ENCODE results near the gene NXPH3. TPM values are rescaled to one million over a fixed set of nuclear protein-coding genes. Genes with fewer than 3 reads are reported as not detected.
A peak's percentile ranks its signal among the peaks of the same experiment; 100 is the strongest.

NXPH3 gene
- total and polyA plus RNA-seq, 8 donors, result 0.19 to 1.1 (median 0.33) TPM

DNA sequence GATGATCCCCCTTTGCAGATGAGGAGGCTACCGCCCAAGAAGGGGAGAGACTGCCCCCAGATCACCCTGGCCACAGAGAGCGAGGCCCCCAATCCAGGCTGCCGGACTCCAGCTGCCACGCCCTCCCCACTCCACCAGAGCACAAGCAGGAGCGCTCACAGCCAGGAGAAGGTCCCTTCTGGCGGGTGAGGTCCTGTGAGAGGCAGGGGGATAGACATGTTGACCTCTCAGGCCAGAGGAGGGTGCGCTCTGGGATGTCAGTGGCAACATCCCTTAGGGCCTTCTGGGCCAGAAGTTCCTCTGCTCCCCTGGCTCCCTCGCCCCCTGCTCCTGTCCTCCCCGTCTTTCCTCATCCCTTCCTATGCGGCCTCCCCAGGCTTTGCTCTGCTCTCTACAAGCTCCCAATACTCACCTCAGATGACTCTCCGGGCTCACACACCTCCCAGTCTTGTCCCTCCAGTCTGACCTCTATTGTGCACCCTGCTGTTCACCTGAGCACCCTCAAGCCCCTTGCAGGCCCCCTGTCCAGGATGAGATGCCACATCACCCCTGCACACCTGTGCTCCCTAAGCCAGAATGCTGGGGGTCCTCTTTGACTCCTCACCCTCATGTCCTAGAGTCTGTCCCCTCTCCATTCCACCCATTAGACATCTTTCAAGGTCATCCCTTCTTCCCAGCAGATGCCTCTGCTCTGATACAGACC lies 5.0 kb upstream of the NXPH3 start:
- intact Hi-C loops (cut with DNase I), result loop anchor here (5.0 to 10.0 kb wide), 4 partner anchors 122 to 277 kb away; partner anchors contain the start of gene TAC4 (in 1 of the 3)
- H3K36me3 ChIP-seq, result no peaks in the 10 kb centered on the region
- H3K27ac ChIP-seq, result no peak overlapping the region
- H3K4me3 ChIP-seq, result no peak overlapping the region
- peak in 1 of 4 donors; percentile 0 for ATAC-seq
- no peak for FAIRE-seq
- 45 to 48% methylated on average over 11 of the region's 11 CpGs for WGBS, 2 donors
- H3K27me3 ChIP-seq, result no peaks in the 10 kb centered on the region
- DNase-seq, result peak in 2 of 6 donors; percentile 45 to 77
- TF ChIP-seq, protein P1, sequence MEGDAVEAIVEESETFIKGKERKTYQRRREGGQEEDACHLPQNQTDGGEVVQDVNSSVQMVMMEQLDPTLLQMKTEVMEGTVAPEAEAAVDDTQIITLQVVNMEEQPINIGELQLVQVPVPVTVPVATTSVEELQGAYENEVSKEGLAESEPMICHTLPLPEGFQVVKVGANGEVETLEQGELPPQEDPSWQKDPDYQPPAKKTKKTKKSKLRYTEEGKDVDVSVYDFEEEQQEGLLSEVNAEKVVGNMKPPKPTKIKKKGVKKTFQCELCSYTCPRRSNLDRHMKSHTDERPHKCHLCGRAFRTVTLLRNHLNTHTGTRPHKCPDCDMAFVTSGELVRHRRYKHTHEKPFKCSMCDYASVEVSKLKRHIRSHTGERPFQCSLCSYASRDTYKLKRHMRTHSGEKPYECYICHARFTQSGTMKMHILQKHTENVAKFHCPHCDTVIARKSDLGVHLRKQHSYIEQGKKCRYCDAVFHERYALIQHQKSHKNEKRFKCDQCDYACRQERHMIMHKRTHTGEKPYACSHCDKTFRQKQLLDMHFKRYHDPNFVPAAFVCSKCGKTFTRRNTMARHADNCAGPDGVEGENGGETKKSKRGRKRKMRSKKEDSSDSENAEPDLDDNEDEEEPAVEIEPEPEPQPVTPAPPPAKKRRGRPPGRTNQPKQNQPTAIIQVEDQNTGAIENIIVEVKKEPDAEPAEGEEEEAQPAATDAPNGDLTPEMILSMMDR (IDR thresholded peaks at IDR 0.05), result no peak
- H3K9me3 ChIP-seq, result no peaks in the 10 kb centered on the region
- H3K4me1 ChIP-seq, result peaks cover 0 to 7% (median 0%) of the 10 kb centered on the region in 3 donors

DNA sequence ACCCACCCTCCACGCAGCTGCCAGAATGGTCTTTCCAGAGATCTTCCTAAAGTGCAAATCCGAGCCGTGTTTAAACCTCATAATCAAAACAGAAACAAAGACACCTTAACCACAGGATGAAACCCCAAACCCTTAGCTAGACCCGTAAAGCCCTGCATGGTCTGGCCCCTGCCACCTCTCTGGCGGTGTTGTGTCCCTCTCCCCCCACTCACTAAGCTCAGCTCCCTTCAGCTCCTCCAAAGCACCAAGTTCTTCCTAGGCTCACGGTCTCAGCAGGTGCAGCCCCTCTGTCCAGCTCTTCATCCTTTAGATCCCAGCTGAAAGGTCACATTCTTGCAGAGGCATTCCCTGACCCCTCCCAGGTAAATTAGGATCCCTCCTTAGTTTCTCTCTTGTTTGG lies 4.4 kb upstream of the NXPH3 start:
- FAIRE-seq, result no peak
- H3K9me3 ChIP-seq, result no peaks in the 10 kb centered on the region
- no peak overlapping the region for H3K4me3 ChIP-seq
- H3K4me1 ChIP-seq, result peaks cover 0 to 6% (median 0%) of the 10 kb centered on the region in 3 donors
- no peaks in the 10 kb centered on the region for H3K27me3 ChIP-seq
- DNase-seq, result no peak
- intact Hi-C loops (cut with DNase I), result loop anchor here (5.0 to 10.0 kb wide), 4 partner anchors 121 to 276 kb away; partner anchors contain the start of gene TAC4 (in 1 of the 3)
- no peak for ATAC-seq
- no peaks in the 10 kb centered on the region for H3K36me3 ChIP-seq
- TF ChIP-seq, protein P1 (IDR thresholded peaks at IDR 0.05), result no peak
- 40 to 55% methylated on average over 6 of the region's 6 CpGs for WGBS, 2 donors
- no peak overlapping the region for H3K27ac ChIP-seq

DNA sequence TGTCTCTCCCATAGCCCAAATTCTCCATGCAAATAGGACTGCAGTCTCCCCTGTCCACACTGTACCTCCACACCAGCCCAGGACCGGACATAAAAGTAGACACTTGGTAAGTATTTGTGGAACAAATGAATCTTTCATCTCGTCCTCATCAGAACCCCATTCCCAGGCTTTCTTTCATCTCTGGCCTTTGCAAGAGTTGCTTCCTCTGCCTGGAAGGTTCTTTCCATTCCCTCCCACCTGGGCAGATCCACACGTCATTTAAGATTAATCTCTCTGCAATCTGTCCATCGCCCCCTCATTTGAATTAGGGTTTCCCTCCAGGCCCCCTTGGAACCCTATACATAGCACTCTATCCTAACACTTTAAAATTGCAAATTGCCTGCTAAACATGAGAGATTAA lies 3.9 kb upstream of the NXPH3 start:
- TF ChIP-seq, protein P1 (IDR thresholded peaks at IDR 0.05), result no peak
- DNase-seq (no peak), ATAC-seq (no peak), FAIRE-seq (no peak)
- 19 to 23% methylated on average over 4 of the region's 4 CpGs for WGBS, 2 donors
- Histone ChIP-seq H3K9me3 (no peaks in the 10 kb centered on the region), H3K27ac (no peak overlapping the region), H3K36me3 (no peaks in the 10 kb centered on the region), H3K27me3 (no peaks in the 10 kb centered on the region), H3K4me1 (peaks cover 0 to 5% (median 0%) of the 10 kb centered on the region in 3 donors), H3K4me3 (no peak overlapping the region)
- intact Hi-C loops (cut with DNase I), result loop anchor here (5.0 to 10.0 kb wide), 4 partner anchors 121 to 276 kb away; partner anchors contain the start of gene TAC4 (in 1 of the 3)

DNA sequence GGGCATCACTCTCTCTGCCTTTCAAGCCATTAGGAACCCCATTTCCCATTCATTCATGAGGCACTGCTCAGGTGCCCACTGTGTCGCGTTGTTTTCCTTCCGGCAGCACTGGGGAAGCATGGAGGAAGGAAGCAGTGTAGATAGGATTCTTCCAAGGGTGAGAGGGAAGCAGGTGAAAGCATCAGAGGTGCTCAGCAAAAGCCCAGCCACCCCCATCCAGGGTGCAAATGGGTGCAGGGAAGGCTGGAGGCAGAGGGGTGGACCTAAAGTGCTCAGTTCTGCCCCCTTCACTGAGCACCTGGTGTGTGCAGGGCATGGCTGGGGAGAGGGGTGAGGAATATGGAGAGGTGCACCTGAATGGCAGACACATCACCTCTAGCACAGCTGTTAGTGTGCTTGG lies 3.4 kb upstream of the NXPH3 start:
- Histone ChIP-seq H3K27ac (no peak overlapping the region), H3K4me1 (peaks cover 0 to 5% (median 0%) of the 10 kb centered on the region in 3 donors), H3K36me3 (no peaks in the 10 kb centered on the region), H3K27me3 (no peaks in the 10 kb centered on the region), H3K9me3 (no peaks in the 10 kb centered on the region), H3K4me3 (no peak overlapping the region)
- WGBS, 2 donors, result 55 to 63% methylated on average over 3 of the region's 3 CpGs
- no peak for FAIRE-seq
- DNase-seq, result no peak
- intact Hi-C loops (cut with DNase I), result loop anchor here (5.0 to 10.0 kb wide), 4 partner anchors 120 to 275 kb away; partner anchors contain the start of gene TAC4 (in 1 of the 3)
- ATAC-seq, result no peak
- TF ChIP-seq, protein P1 (IDR thresholded peaks at IDR 0.05), result no peak
